K562 (cell line): ENCODE measurements around the gene ASCC2. TPM values are rescaled to one million over a fixed set of nuclear protein-coding genes. Genes with fewer than 3 reads are reported as not detected.

Experiments used
- ATAC-seq: fragments of 200-7000 bp; cut with Tn5 transposase; 3 replicates; pipeline ENCODE4 v1.9.1; 2020; ENCODE audit warnings: moderate library complexity
- BruUV-seq: library from RNA; stranded (reverse); fragments of 400-500 nt; replicated peaks from 2 replicates; lab custom pipeline; 2021; lab: Mats Ljungman, UMichigan
- CTCF ChIA-PET: fragments of 300-600 bp; formaldehyde crosslinking; extraction: SDS; loops from one replicate; lab custom pipeline; 2021; ENCODE audit warnings: low intra/inter-chr PET ratio; lab: Yijun Ruan, JAX
- POLR2A ChIA-PET: fragments of 300-600, 350-650 bp; sonication (Branson Sonifier 250); formaldehyde crosslinking; extraction: SDS; loops from one replicate; lab custom pipeline; 2021; ENCODE audit warnings: antibody characterized with exemption, inconsistent platforms; lab: Yijun Ruan, JAX
- DNase-seq, 4 experiments: peaks; one replicate each; pipeline versions ENCODE4 v3.0.0 to v3.0.0-alpha.2; 2011 to 2018; ENCODE audit warnings: low spot score in 3 of 4, mixed read lengths in 3 of 4; ENCODE audit errors: extremely low read depth in 1 of 4
- FAIRE-seq: peaks from 2 replicates; lab custom pipeline; 2011; peaks lifted over from hg19 to GRCh38; lab: Jason Lieb, UNC
- H2AFZ ChIP-seq: 2 replicates; pipeline ENCODE4 v1.6.0; 2011; ENCODE audit warnings: low read depth, low read length, control low read depth, inconsistent platforms
- H3K27ac ChIP-seq: fragments of 200-600 bp; 3 replicates; pipeline ENCODE4 v1.8.0; 2011; ENCODE audit warnings: low read depth, mild to moderate bottlenecking, control low read depth, inconsistent platforms, low read length, moderate library complexity, mixed read lengths; ENCODE audit errors: extremely low read depth
- H3K27me3 ChIP-seq, 2 experiments: fragments of 300-600 bp in 1 of 2; 2 replicates in 1 of 2; 3 replicates in 1 of 2; pipeline versions ENCODE4 v1.6.0 to v1.8.0; 2011; ENCODE audit warnings: inconsistent platforms in 2 of 2, low read length in 2 of 2, mild to moderate bottlenecking in 1 of 2, mixed read lengths in 1 of 2, moderate library complexity in 1 of 2; ENCODE audit not compliant: control insufficient read depth in 2 of 2, insufficient read depth in 2 of 2
- H3K36me3 ChIP-seq: fragments of 300-600 bp; 3 replicates; pipeline ENCODE4 v1.8.0; 2011; ENCODE audit warnings: mild to moderate bottlenecking, low read length, inconsistent platforms; ENCODE audit not compliant: control insufficient read depth, insufficient read depth
- H3K4me1 ChIP-seq, 2 experiments: fragments of 200-600 bp in 1 of 2; replicated peaks in 1 of 2; 2 replicates in 1 of 2; 3 replicates in 1 of 2; pipeline versions ENCODE4 v1.5.1 to v1.8.0; 2011; ENCODE audit warnings: inconsistent platforms in 2 of 2, low read length in 2 of 2, mild to moderate bottlenecking in 1 of 2, mixed read lengths in 1 of 2, moderate library complexity in 1 of 2; ENCODE audit not compliant: control insufficient read depth in 2 of 2, insufficient read depth in 2 of 2
- H3K4me2 ChIP-seq: 2 replicates; pipeline ENCODE4 v1.6.1; 2011; ENCODE audit warnings: low read length, control low read depth, inconsistent platforms, mixed read lengths; ENCODE audit not compliant: insufficient read depth
- H3K4me3 ChIP-seq: fragments of 200-600 bp; sonication (generic), shearing (Covaris generic); 2 replicates; pipeline ENCODE4 v1.5.1; 2016; ENCODE audit warnings: control low read depth, inconsistent platforms
- H3K79me2 ChIP-seq: fragments of 200-600 bp; 3 replicates; pipeline ENCODE4 v1.8.0; 2011; ENCODE audit warnings: low read length, inconsistent platforms; ENCODE audit not compliant: control insufficient read depth, insufficient read depth
- H3K9ac ChIP-seq, 2 experiments: 2 replicates each; pipeline versions ENCODE4 v1.6.0 to v1.6.1; 2011; ENCODE audit warnings: low read depth in 2 of 2, low read length in 2 of 2, control low read depth in 1 of 2, inconsistent platforms in 1 of 2, mild to moderate bottlenecking in 1 of 2, mixed read lengths in 1 of 2; ENCODE audit not compliant: insufficient read depth in 1 of 2
- H3K9me1 ChIP-seq: one replicate; pipeline ENCODE4 v1.6.0; 2011; ENCODE audit warnings: inconsistent platforms, mild to moderate bottlenecking, low read length, moderate library complexity; ENCODE audit not compliant: control insufficient read depth, insufficient read depth
- H3K9me3 ChIP-seq: replicated peaks from 2 replicates; pipeline ENCODE4 v1.5.1; 2011; ENCODE audit warnings: low read depth, low read length, inconsistent platforms; ENCODE audit not compliant: control insufficient read depth, insufficient read depth
- H4K20me1 ChIP-seq: replicated peaks from 2 replicates; pipeline ENCODE4 v1.6.1; 2011; ENCODE audit warnings: low read length, inconsistent platforms, mixed read lengths; ENCODE audit not compliant: control insufficient read depth, insufficient read depth
- ARID2 ChIP-seq: fragments of 450-650 bp; IDR thresholded peaks from 2 replicates; pipeline ENCODE4 v1.6.1; 2017; ENCODE audit warnings: antibody characterized with exemption, mild to moderate bottlenecking
- ETV5 ChIP-seq: sonication (generic); formaldehyde crosslinking; IDR thresholded peaks from 2 replicates; pipeline ENCODE4 v1.4.0; 2020; ENCODE audit warnings: low read depth, mild to moderate bottlenecking, missing genetic modification reagents
- GATA2 ChIP-seq: sonication (generic); formaldehyde crosslinking; IDR thresholded peaks from 2 replicates; pipeline ENCODE4 v1.4.0; 2020; ENCODE audit warnings: mild to moderate bottlenecking, missing genetic modification reagents
- HMG20B ChIP-seq: fragments of 250-450 bp; sonication (Bioruptor Pico); IDR thresholded peaks from 2 replicates; pipeline ENCODE4 v1.5.0; 2021; ENCODE audit warnings: mild to moderate bottlenecking
- PHF8 ChIP-seq: fragments of 200-600 bp; sonication (generic); IDR thresholded peaks from 2 replicates; pipeline ENCODE4 v1.6.1; 2012; ENCODE audit warnings: mixed run types, mild to moderate bottlenecking, inconsistent platforms, low read length, moderate library complexity, borderline replicate concordance
- RFX7 ChIP-seq: fragments of 250-450 bp; sonication (Bioruptor Pico); IDR thresholded peaks from 2 replicates; pipeline ENCODE4 v1.5.1; 2021; ENCODE audit warnings: mild to moderate bottlenecking
- RNF2 ChIP-seq: sonication (generic); IDR thresholded peaks from 2 replicates; pipeline ENCODE4 v1.6.1; 2016
- SMARCA5 ChIP-seq: fragments of 450-650 bp; IDR thresholded peaks from 2 replicates; pipeline ENCODE4 v1.6.1; 2016
- TCFL5 ChIP-seq: fragments of 250-450 bp; sonication (Bioruptor Pico); conservative IDR thresholded peaks from 2 replicates; pipeline ENCODE4 v1.6.1; 2021; ENCODE audit warnings: mild to moderate bottlenecking, moderate library complexity, matching md5 sums
- UBTF ChIP-seq, 2 experiments: IDR thresholded peaks; 2 replicates each; pipeline ENCODE4 v1.6.1; 2012; ENCODE audit warnings: improper control_type of control experiment in 2 of 2, low read depth in 2 of 2, low read length in 2 of 2, borderline replicate concordance in 1 of 2
- ZNF121 ChIP-seq: sonication (generic); formaldehyde crosslinking; conservative IDR thresholded peaks from 2 replicates; pipeline ENCODE4 v1.8.0; 2022; ENCODE audit warnings: missing genetic modification reagents
- ZNF3 ChIP-seq: fragments of 250-450 bp; sonication (Bioruptor Pico); IDR thresholded peaks from 2 replicates; pipeline ENCODE4 v1.5.0; 2021; ENCODE audit warnings: mild to moderate bottlenecking, moderate library complexity
- ZNF354B ChIP-seq: fragments of 250-450 bp; sonication (Bioruptor Pico); IDR thresholded peaks from 2 replicates; pipeline ENCODE4 v1.4.0; 2020
- ZNF436 ChIP-seq: fragments of 250-450, 450-650 bp; sonication (Bioruptor Pico); formaldehyde crosslinking; IDR thresholded peaks from 2 replicates; pipeline ENCODE4 v1.7.0; 2020; ENCODE audit warnings: mild to moderate bottlenecking
- ZNF778 ChIP-seq: fragments of 450-650 bp; formaldehyde crosslinking; IDR thresholded peaks from 2 replicates; pipeline ENCODE4 v1.4.0; 2020; ENCODE audit warnings: mild to moderate bottlenecking, moderate library complexity
- WGBS: fragments of 100-300 bp; shearing (Covaris generic); methylation state at CpG from one replicate; pipeline ENCODE4 v1.1.6; 2016; ENCODE audit warnings: low coverage, mixed read lengths; ENCODE audit not compliant: insufficient coverage; ENCODE audit errors: missing lambda C conversion rate; 5-methylcytosine and 5-hydroxymethylcytosine counted together
- in situ Hi-C: fragments of 300-500 bp; cut with MboI; formaldehyde crosslinking; loops from 4 replicates; pipeline ENCODE4 v1.15.0; 2018; ENCODE audit warnings: inconsistent platforms, mixed read lengths
- intact Hi-C: fragments of 100-400 bp; cut with micrococcal nuclease; formaldehyde crosslinking; loops from 2 replicates; pipeline ENCODE4 v1.14.2; 2022
- polyA plus RNA-seq, 8 experiments: library from polyadenylated mRNA; depleted of rRNA in 4 of 8; stranded (reverse) in 5 of 8; unstranded in 3 of 8; fragments of >200 nt; fragmentation: Nextera tagmentation in 2 of 8; fragmentation: Illumina TruSeq in 1 of 8; extraction: Ambion mirVana in 2 of 8; extraction: Trizol in 1 of 8; gene quantifications; 2 replicates each; pipeline versions ENCODE4 v1.2.1 to v1.2.3, GENCODE V29; 2011 to 2014; ENCODE audit warnings: inconsistent platforms in 1 of 8, missing spikeins in 1 of 8
- total RNA-seq, 7 experiments: library from RNA; depleted of rRNA in 6 of 7; stranded (reverse); fragments of >200 nt in 6 of 7; fragmentation: Illumina TruSeq in 2 of 7; extraction: Trizol in 2 of 7; gene quantifications; 2 replicates each; pipeline versions ENCODE4 v1.2.1 to v1.2.3, GENCODE V29; 2011 to 2021; ENCODE audit warnings: low replicate concordance in 1 of 7
- TF ChIP-seq, protein P1 (sequence below): IDR thresholded peaks from 2 replicates; pipeline ENCODE4 v1.6.1; 2011; ENCODE audit not compliant: insufficient read length; ENCODE audit errors: extremely low read depth
- TF ChIP-seq, protein P2 (sequence below): fragments of 250-450 bp; sonication (Bioruptor Pico); IDR thresholded peaks from 2 replicates; pipeline ENCODE4 v1.8.0; 2022; ENCODE audit warnings: moderate library complexity, mild to moderate bottlenecking, inconsistent platforms
- TF ChIP-seq, protein P3 (sequence below): fragments of 250-450 bp; sonication (Bioruptor Pico); IDR thresholded peaks from 2 replicates; pipeline ENCODE4 v1.8.0; 2022; ENCODE audit warnings: inconsistent platforms
- TF ChIP-seq, protein P4 (sequence below): fragments of 250-450 bp; sonication (Bioruptor Pico); IDR thresholded peaks from 2 replicates; pipeline ENCODE4 v1.8.0; 2022; ENCODE audit warnings: moderate library complexity, mild to moderate bottlenecking, inconsistent platforms

The ASCC2 gene
- total and polyA plus RNA-seq, 9 of the 15 experiments (the other 6 are each of a cell fraction or from before 2014, with no cell fraction given) = 4.0 to 46.7 (median 26.8) TPM

DNA sequence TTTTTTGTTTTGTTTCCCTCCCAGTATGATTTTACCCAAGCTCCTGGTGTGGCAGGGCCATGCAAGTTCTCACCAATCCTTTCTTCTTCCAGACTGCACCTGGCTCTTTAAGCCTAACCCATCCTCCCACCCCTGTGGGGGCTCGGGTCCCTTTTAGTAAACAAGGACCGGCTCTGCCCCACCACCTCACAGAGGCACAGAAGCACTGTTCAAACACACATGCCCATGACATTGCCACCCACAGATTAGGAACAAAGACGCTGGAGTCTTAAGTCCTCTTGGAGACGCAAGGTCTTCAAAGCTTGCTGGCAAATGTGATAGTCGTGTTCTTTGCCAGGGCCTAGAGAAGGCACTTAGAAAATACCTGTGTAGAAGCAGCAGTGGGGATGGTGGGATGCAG is 52.0 kb downstream of the ASCC2 start:
- ChIA-PET POLR2A (no interaction called here), CTCF (no interaction called here)
- Histone ChIP-seq H3K27ac (no peak overlapping the region), H3K9ac (no peak overlapping the region), H4K20me1 (no peaks in the 10 kb centered on the region), H2AFZ (no peak overlapping the region), H3K36me3 (peaks cover 29% of the 10 kb centered on the region; the same call in 1 of the 3 replicates), H3K27me3 (no peaks in the 10 kb centered on the region), H3K9me3 (no peaks in the 10 kb centered on the region), H3K9me1 (no peaks in the 10 kb centered on the region), H3K4me1 (peaks cover 5 to 7% of the 10 kb centered on the region in 2 experiments), H3K79me2 (no peaks in the 10 kb centered on the region), H3K4me3 (no peak overlapping the region), H3K4me2 (no peak overlapping the region)
- in situ Hi-C loops = no loop called here
- BruUV-seq = no TSS peak
- ATAC-seq (no peak), DNase-seq (no peak), FAIRE-seq (no peak)
- 70% methylated on average over 5 of the region's 5 CpGs for WGBS
- intact Hi-C loops = no loop called here
- TF ChIP-seq, protein P1, sequence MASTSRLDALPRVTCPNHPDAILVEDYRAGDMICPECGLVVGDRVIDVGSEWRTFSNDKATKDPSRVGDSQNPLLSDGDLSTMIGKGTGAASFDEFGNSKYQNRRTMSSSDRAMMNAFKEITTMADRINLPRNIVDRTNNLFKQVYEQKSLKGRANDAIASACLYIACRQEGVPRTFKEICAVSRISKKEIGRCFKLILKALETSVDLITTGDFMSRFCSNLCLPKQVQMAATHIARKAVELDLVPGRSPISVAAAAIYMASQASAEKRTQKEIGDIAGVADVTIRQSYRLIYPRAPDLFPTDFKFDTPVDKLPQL = no peak
- TF ChIP-seq HMG20B (CRISPR knock-in tag) = no peak
- TF ChIP-seq, protein P2, sequence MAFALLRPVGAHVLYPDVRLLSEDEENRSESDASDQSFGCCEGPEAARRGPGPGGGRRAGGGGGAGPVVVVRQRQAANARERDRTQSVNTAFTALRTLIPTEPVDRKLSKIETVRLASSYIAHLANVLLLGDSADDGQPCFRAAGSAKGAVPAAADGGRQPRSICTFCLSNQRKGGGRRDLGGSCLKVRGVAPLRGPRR (CRISPR knock-in tag) = no peak
- TF ChIP-seq, protein P3, sequence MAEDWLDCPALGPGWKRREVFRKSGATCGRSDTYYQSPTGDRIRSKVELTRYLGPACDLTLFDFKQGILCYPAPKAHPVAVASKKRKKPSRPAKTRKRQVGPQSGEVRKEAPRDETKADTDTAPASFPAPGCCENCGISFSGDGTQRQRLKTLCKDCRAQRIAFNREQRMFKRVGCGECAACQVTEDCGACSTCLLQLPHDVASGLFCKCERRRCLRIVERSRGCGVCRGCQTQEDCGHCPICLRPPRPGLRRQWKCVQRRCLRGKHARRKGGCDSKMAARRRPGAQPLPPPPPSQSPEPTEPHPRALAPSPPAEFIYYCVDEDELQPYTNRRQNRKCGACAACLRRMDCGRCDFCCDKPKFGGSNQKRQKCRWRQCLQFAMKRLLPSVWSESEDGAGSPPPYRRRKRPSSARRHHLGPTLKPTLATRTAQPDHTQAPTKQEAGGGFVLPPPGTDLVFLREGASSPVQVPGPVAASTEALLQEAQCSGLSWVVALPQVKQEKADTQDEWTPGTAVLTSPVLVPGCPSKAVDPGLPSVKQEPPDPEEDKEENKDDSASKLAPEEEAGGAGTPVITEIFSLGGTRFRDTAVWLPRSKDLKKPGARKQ (CRISPR knock-in tag) = no peak
- no peak for TF ChIP-seq RNF2
- no peak for TF ChIP-seq ZNF354B (CRISPR knock-in tag)
- no peak for TF ChIP-seq ZNF778 (CRISPR knock-in tag)
- TF ChIP-seq ZNF121 (CRISPR knock-in tag) = no peak
- no peak for TF ChIP-seq PHF8
- no peak for TF ChIP-seq ZNF3 (CRISPR knock-in tag)
- no peak for TF ChIP-seq UBTF (IDR thresholded peaks at IDR 0.05; ENCODE audit: borderline replicate concordance in 1 of 2, low read depth in 2 of 2, low read length in 2 of 2)
- no peak for TF ChIP-seq TCFL5
- TF ChIP-seq SMARCA5 = no peak
- TF ChIP-seq ZNF436 (CRISPR knock-in tag) = no peak
- TF ChIP-seq RFX7 = no peak
- no peak for TF ChIP-seq ETV5
- TF ChIP-seq GATA2 (CRISPR knock-in tag) = no peak
- TF ChIP-seq ARID2 = no peak
- TF ChIP-seq, protein P4, sequence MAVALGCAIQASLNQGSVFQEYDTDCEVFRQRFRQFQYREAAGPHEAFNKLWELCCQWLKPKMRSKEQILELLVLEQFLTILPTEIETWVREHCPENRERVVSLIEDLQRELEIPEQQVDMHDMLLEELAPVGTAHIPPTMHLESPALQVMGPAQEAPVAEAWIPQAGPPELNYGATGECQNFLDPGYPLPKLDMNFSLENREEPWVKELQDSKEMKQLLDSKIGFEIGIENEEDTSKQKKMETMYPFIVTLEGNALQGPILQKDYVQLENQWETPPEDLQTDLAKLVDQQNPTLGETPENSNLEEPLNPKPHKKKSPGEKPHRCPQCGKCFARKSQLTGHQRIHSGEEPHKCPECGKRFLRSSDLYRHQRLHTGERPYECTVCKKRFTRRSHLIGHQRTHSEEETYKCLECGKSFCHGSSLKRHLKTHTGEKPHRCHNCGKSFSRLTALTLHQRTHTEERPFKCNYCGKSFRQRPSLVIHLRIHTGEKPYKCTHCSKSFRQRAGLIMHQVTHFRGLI = no peak
